ENCODE results near the gene SIK3.
A peak's percentile ranks its signal among the peaks of the same experiment; 100 is the strongest.

The SIK3 gene

GRCh38 chr11:117064275-117064674 is 34.0 kb downstream of the SIK3 start:
- no peak for TF ChIP-seq CTCF (IDR thresholded peaks at IDR 0.05; ENCODE audit: low read depth, low read length)
- peak; percentile 50 for DNase-seq (ENCODE audit: low read depth, low spot score)
- in situ Hi-C loops (cut with HindIII; ENCODE audit: low sequenced_read_pairs): no loop called here
- H3K4me3 ChIP-seq (ENCODE audit: low read depth, low read length): no peak overlapping the region

DNA sequence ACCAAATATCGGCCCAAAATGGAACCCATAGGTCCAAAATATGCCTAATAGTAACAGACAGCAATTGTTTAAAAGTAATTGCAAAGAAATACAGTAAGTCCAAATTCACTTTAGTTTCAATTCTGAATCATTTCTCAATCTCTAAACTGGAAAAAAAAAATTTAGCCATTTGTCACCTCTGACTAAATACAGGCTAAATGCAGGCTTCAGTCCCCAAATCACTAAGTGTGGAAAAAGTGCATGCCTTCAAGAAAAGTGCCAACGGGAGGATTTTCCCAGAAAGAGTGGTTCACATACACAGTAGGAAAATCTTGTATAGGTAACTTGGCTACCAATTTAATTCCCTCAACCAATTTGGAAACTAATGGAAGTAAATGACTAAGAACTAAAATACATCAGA is 35.7 kb downstream of the SIK3 start:
- no peak for TF ChIP-seq CTCF (IDR thresholded peaks at IDR 0.05; ENCODE audit: low read depth, low read length)
- in situ Hi-C loops (cut with HindIII; ENCODE audit: low sequenced_read_pairs): no loop called here
- H3K4me3 ChIP-seq (ENCODE audit: low read depth, low read length): no peak overlapping the region
- DNase-seq (ENCODE audit: low read depth, low spot score): no peak

- TF ChIP-seq CTCF (IDR thresholded peaks at IDR 0.05; ENCODE audit: low read depth, low read length): no peak
- in situ Hi-C loops (cut with HindIII; ENCODE audit: low sequenced_read_pairs): no loop called here
- DNase-seq (ENCODE audit: low read depth, low spot score): no peak
- H3K4me3 ChIP-seq (ENCODE audit: low read depth, low read length): no peak overlapping the region
These were observed 37.0 kb downstream of the SIK3 start for GRCh38 chr11:117061256-117061655.

DNA sequence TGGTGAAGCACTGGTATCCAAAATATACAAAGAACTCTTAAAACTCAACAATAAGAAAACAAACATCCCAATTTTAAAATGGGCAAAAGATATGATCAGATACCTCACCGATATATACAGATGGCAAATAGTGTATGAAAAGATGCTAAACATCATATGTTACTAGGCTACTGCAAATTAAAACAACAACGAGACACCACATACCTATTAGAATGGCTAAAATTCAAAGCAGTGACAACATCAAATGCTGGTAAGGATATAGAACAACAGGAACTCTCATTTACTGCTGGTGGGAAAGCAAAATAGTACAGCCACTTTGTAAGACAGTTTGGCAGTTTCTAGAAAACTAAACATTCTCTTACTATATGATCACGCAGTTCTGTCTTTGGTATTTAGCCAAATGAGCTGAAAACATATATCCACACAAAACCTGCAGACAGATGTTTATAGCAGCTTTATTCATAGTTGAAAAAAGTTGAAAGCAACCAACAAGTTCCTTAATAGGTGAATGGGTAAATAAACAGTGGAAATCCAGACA is 38.5 kb downstream of the SIK3 start:
- no peak for TF ChIP-seq CTCF (IDR thresholded peaks at IDR 0.05; ENCODE audit: low read depth, low read length)
- no peak overlapping the region for H3K4me3 ChIP-seq (ENCODE audit: low read depth, low read length)
- in situ Hi-C loops (cut with HindIII; ENCODE audit: low sequenced_read_pairs): no loop called here
- no peak for DNase-seq (ENCODE audit: low read depth, low spot score)

GRCh38 chr11:117058761-117059261 is 39.4 kb downstream of the SIK3 start:
- no peak overlapping the region for H3K4me3 ChIP-seq (ENCODE audit: low read depth, low read length)
- in situ Hi-C loops (cut with HindIII; ENCODE audit: low sequenced_read_pairs): no loop called here
- no peak for TF ChIP-seq CTCF (IDR thresholded peaks at IDR 0.05; ENCODE audit: low read depth, low read length)
- DNase-seq (ENCODE audit: low read depth, low spot score): peak; percentile 77

DNA sequence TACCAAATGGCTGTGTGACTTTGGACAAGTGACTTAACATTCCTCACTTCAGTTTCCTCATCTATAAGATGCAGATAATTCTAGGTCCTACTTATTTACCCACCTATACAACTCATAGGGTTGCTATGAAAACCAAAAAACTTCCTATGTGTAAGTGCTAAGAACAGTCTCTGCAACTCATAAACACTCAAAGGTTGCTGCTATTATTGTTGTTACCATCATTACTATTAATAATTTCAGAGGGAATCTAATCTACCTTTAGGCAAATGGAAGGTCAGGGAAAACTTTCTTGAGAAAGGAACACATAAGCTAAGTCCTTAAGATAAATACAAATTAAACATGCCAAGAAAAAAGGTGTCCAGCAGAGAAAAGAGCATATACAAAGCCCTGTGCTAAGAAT is 40.5 kb downstream of the SIK3 start:
- H3K4me3 ChIP-seq (ENCODE audit: low read depth, low read length): no peak overlapping the region
- TF ChIP-seq CTCF (IDR thresholded peaks at IDR 0.05; ENCODE audit: low read depth, low read length): no peak
- DNase-seq (ENCODE audit: low read depth, low spot score): no peak
- in situ Hi-C loops (cut with HindIII; ENCODE audit: low sequenced_read_pairs): no loop called here

DNA sequence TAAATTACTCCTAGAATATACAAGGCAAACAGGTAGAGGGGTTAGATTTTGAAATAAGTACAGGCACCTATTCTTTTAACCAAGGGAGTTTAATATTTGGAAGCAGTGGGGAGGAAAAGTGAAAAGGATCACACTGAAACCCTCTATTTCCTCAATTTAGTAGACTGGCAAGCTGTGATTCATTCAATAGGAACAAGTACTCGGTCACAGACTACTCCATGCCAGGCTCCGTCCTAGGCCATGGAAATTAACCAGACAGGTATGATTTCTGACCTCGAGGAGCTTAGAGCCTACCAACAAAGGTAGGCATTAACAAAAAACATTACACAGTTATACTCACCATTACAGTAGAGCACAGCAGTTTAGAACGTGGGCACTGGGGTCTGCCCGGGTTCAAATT is 40.9 kb downstream of the SIK3 start:
- H3K4me3 ChIP-seq (ENCODE audit: low read depth, low read length): no peak overlapping the region
- in situ Hi-C loops (cut with HindIII; ENCODE audit: low sequenced_read_pairs): no loop called here
- TF ChIP-seq CTCF (IDR thresholded peaks at IDR 0.05; ENCODE audit: low read depth, low read length): no peak
- DNase-seq (ENCODE audit: low read depth, low spot score): no peak
